ENCODE measurements around the gene MRPS10. TPM values are rescaled to one million over a fixed set of nuclear protein-coding genes. Genes with fewer than 3 reads are reported as not detected.

Gene MRPS10
- total RNA-seq, 2 experiments from 2014 or later: 17.1 to 18.4 TPM

DNA sequence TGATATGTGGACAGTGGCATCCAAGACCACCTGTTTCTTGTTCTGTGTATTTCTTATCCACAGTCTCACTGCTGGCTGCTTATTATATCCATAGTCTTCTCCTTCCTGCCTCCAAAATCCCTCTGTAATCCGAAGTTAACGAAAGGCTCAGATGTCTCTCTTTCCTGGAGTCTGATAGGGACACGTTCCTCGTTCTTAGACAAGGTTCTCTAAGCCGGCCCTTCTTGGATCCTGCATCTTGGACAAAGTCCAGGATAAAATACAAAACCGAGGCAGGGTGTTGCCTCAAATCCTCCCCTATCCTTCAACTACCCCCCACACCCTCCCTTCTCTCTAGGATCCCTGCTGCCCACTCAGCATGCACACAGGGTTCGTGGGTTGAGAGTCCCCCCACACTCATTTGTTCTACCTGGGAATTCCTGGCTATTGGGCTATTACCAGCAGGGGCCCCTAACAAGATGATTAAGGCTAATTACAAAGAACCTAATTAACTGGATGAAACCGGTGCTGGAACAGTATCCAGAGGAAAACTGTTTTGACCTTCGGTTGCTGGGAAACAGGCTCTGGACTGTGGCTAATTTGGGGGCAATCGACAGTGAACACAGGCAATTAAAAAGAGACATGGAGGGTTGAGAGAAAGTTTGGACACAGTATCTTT lies 32.7 kb upstream of the MRPS10 start:
- H3K4me3 Mint-ChIP-seq: no peak overlapping the region
- Histone ChIP-seq H3K4me3 (ENCODE audit: low read length) (no peak overlapping the region), H3K27ac (ENCODE audit: low read depth in 1 of 2, low read length in 2 of 2) (no peak overlapping the region), H3K4me1 (ENCODE audit: insufficient read depth, low read length) (no peaks in the 10 kb centered on the region), H3K36me3 (ENCODE audit: insufficient read depth, low read length) (peaks cover 73% of the 10 kb centered on the region), H3K27me3 (ENCODE audit: control insufficient read depth in 1 of 2, insufficient read depth in 2 of 2, low read length in 2 of 2) (no peaks in the 10 kb centered on the region), H3K9me3 (ENCODE audit: control insufficient read depth in 1 of 2, insufficient read depth in 1 of 2, low read length in 2 of 2) (no peaks in the 10 kb centered on the region)
- intact Hi-C loops (cut with DNase I, micrococcal nuclease): no loop called here
- peaks cover 95% of the 10 kb centered on the region for H3K36me3 Mint-ChIP-seq (ENCODE audit: low read depth)
- TF ChIP-seq, protein P1, sequence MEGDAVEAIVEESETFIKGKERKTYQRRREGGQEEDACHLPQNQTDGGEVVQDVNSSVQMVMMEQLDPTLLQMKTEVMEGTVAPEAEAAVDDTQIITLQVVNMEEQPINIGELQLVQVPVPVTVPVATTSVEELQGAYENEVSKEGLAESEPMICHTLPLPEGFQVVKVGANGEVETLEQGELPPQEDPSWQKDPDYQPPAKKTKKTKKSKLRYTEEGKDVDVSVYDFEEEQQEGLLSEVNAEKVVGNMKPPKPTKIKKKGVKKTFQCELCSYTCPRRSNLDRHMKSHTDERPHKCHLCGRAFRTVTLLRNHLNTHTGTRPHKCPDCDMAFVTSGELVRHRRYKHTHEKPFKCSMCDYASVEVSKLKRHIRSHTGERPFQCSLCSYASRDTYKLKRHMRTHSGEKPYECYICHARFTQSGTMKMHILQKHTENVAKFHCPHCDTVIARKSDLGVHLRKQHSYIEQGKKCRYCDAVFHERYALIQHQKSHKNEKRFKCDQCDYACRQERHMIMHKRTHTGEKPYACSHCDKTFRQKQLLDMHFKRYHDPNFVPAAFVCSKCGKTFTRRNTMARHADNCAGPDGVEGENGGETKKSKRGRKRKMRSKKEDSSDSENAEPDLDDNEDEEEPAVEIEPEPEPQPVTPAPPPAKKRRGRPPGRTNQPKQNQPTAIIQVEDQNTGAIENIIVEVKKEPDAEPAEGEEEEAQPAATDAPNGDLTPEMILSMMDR (IDR thresholded peaks at IDR 0.05): no peak
- H3K27ac Mint-ChIP-seq: no peak overlapping the region
- DNase-seq (no peak), ATAC-seq (ENCODE audit: poor library complexity) (no peak)
- CTCF ChIA-PET: no interaction called here
- no peaks in the 10 kb centered on the region for H3K4me1 Mint-ChIP-seq (ENCODE audit: low read depth)
- POLR2A ChIA-PET: no interaction called here
- H3K9me3 Mint-ChIP-seq: no peaks in the 10 kb centered on the region
- no peaks in the 10 kb centered on the region for H3K27me3 Mint-ChIP-seq

GRCh38 chr6:42249279-42249678 lies 31.6 kb upstream of the MRPS10 start:
- intact Hi-C loops (cut with DNase I, micrococcal nuclease): no loop called here
- H3K36me3 Mint-ChIP-seq (ENCODE audit: low read depth): peaks cover 95% of the 10 kb centered on the region
- H3K36me3 ChIP-seq (ENCODE audit: insufficient read depth, low read length): peaks cover 71% of the 10 kb centered on the region

GRCh38 chr6:42243046-42243445 lies 25.4 kb upstream of the MRPS10 start:
- Mint-ChIP-seq H3K9me3 (no peaks in the 10 kb centered on the region), H3K27me3 (no peaks in the 10 kb centered on the region), H3K36me3 (ENCODE audit: low read depth) (peaks cover 88% of the 10 kb centered on the region), H3K27ac (no peak overlapping the region), H3K4me3 (no peak overlapping the region), H3K4me1 (ENCODE audit: low read depth) (no peaks in the 10 kb centered on the region)
- no peak overlapping the region for H3K4me3 ChIP-seq (ENCODE audit: low read length)
- no peak for DNase-seq
- intact Hi-C loops (cut with DNase I, micrococcal nuclease): no loop called here
- no peaks in the 10 kb centered on the region for H3K4me1 ChIP-seq (ENCODE audit: insufficient read depth, low read length)
- H3K36me3 ChIP-seq (ENCODE audit: insufficient read depth, low read length): peaks cover 66% of the 10 kb centered on the region
- TF ChIP-seq, protein P1 (IDR thresholded peaks at IDR 0.05): no peak
- CTCF ChIA-PET: no interaction called here
- H3K27me3 ChIP-seq (ENCODE audit: control insufficient read depth in 1 of 2, insufficient read depth in 2 of 2, low read length in 2 of 2): no peaks in the 10 kb centered on the region
- POLR2A ChIA-PET: no interaction called here
- H3K9me3 ChIP-seq (ENCODE audit: control insufficient read depth in 1 of 2, insufficient read depth in 1 of 2, low read length in 2 of 2): no peaks in the 10 kb centered on the region
- ATAC-seq (ENCODE audit: poor library complexity): no peak
- no peak overlapping the region for H3K27ac ChIP-seq (ENCODE audit: low read depth in 1 of 2, low read length in 2 of 2)

More at GRCh38 chr6:42249279-42249678, 31.6 kb upstream of the MRPS10 start:
- Histone ChIP-seq H3K27ac (ENCODE audit: low read depth in 1 of 2, low read length in 2 of 2) (no peak overlapping the region), H3K4me1 (ENCODE audit: insufficient read depth, low read length) (no peaks in the 10 kb centered on the region), H3K27me3 (ENCODE audit: control insufficient read depth in 1 of 2, insufficient read depth in 2 of 2, low read length in 2 of 2) (no peaks in the 10 kb centered on the region), H3K9me3 (ENCODE audit: control insufficient read depth in 1 of 2, insufficient read depth in 1 of 2, low read length in 2 of 2) (no peaks in the 10 kb centered on the region), H3K4me3 (ENCODE audit: low read length) (no peak overlapping the region)
- no peaks in the 10 kb centered on the region for H3K4me1 Mint-ChIP-seq (ENCODE audit: low read depth)
- ATAC-seq (ENCODE audit: poor library complexity) (no peak), DNase-seq (no peak)
- no peaks in the 10 kb centered on the region for H3K9me3 Mint-ChIP-seq
- ChIA-PET POLR2A (no interaction called here), CTCF (no interaction called here)
- no peak overlapping the region for H3K4me3 Mint-ChIP-seq
- no peaks in the 10 kb centered on the region for H3K27me3 Mint-ChIP-seq
- TF ChIP-seq, protein P1 (IDR thresholded peaks at IDR 0.05): no peak
- H3K27ac Mint-ChIP-seq: no peak overlapping the region
